Dendritic cell treated with granulocyte-macrophage colony-stimulating factor and Interleukin-4, amounts not matched to agents 40 ng/mL and 50 ng/mL, for 4 days (primary cell): Measurements from ENCODE around the gene GPR153.

ENCODE experiments used
- H3K27ac Mint-ChIP-seq: one replicate; pipeline ENCODE4 v1.8.0; 2022; ENCODE audit warnings: mild to moderate bottlenecking, mixed read lengths
- H3K27me3 Mint-ChIP-seq: one replicate; pipeline ENCODE4 v1.8.0; 2022; ENCODE audit warnings: mild to moderate bottlenecking, mixed read lengths
- H3K36me3 Mint-ChIP-seq: one replicate; pipeline ENCODE4 v1.8.0; 2022; ENCODE audit warnings: low read depth, mixed read lengths
- H3K4me1 Mint-ChIP-seq: one replicate; pipeline ENCODE4 v1.8.0; 2022; ENCODE audit warnings: low read depth, mixed read lengths
- H3K4me3 Mint-ChIP-seq: one replicate; pipeline ENCODE4 v1.8.0; 2022; ENCODE audit warnings: mild to moderate bottlenecking, moderate library complexity, mixed read lengths
- H3K9me3 Mint-ChIP-seq: one replicate; pipeline ENCODE4 v1.8.0; 2022; ENCODE audit warnings: mixed read lengths
- intact Hi-C: fragments of 100-400 bp; cut with micrococcal nuclease; formaldehyde crosslinking; loops from one replicate; pipeline ENCODE4 v1.15.0; 2022

Gene GPR153

GRCh38 chr1:6269720-6270400, 9.0 kb upstream of the GPR153 start:
- H3K27me3 Mint-ChIP-seq, result no peaks in the 10 kb centered on the region
- H3K4me1 Mint-ChIP-seq, result no peaks in the 10 kb centered on the region
- no peak overlapping the region for H3K4me3 Mint-ChIP-seq
- H3K27ac Mint-ChIP-seq, result no peak overlapping the region
- no peaks in the 10 kb centered on the region for H3K9me3 Mint-ChIP-seq
- H3K36me3 Mint-ChIP-seq, result no peaks in the 10 kb centered on the region
- intact Hi-C loops, result no loop called here

GRCh38 chr1:6269296-6269695, 8.4 kb upstream of the GPR153 start:
- Mint-ChIP-seq H3K36me3 (no peaks in the 10 kb centered on the region), H3K27me3 (no peaks in the 10 kb centered on the region), H3K27ac (no peak overlapping the region), H3K4me1 (no peaks in the 10 kb centered on the region), H3K9me3 (no peaks in the 10 kb centered on the region), H3K4me3 (no peak overlapping the region)
- intact Hi-C loops, result no loop called here

GRCh38 chr1:6268415-6268814, 7.5 kb upstream of the GPR153 start:
- H3K27me3 Mint-ChIP-seq, result peaks cover 5% of the 10 kb centered on the region
- intact Hi-C loops, result no loop called here
- H3K4me3 Mint-ChIP-seq, result no peak overlapping the region
- H3K36me3 Mint-ChIP-seq, result no peaks in the 10 kb centered on the region
- H3K4me1 Mint-ChIP-seq, result peaks cover 4% of the 10 kb centered on the region
- no peak overlapping the region for H3K27ac Mint-ChIP-seq
- no peaks in the 10 kb centered on the region for H3K9me3 Mint-ChIP-seq

- Mint-ChIP-seq H3K27me3 (peaks cover 10% of the 10 kb centered on the region), H3K4me1 (peaks cover 4% of the 10 kb centered on the region), H3K4me3 (no peak overlapping the region), H3K27ac (no peak overlapping the region), H3K36me3 (no peaks in the 10 kb centered on the region), H3K9me3 (no peaks in the 10 kb centered on the region)
- intact Hi-C loops, result no loop called here
Observed at GRCh38 chr1:6267686-6268322, 6.9 kb upstream of the GPR153 start.

- H3K4me3 Mint-ChIP-seq, result no peak overlapping the region
- H3K27me3 Mint-ChIP-seq, result peaks cover 22% of the 10 kb centered on the region
- H3K4me1 Mint-ChIP-seq, result peaks cover 5% of the 10 kb centered on the region
- intact Hi-C loops, result no loop called here
- H3K9me3 Mint-ChIP-seq, result no peaks in the 10 kb centered on the region
- no peak overlapping the region for H3K27ac Mint-ChIP-seq
- no peaks in the 10 kb centered on the region for H3K36me3 Mint-ChIP-seq
Observed at GRCh38 chr1:6266641-6267040, 5.7 kb upstream of the GPR153 start.

- Mint-ChIP-seq H3K27ac (no peak overlapping the region), H3K9me3 (no peaks in the 10 kb centered on the region), H3K4me1 (peaks cover 10% of the 10 kb centered on the region), H3K4me3 (no peak overlapping the region), H3K36me3 (no peaks in the 10 kb centered on the region), H3K27me3 (peaks cover 26% of the 10 kb centered on the region)
- intact Hi-C loops, result no loop called here
Observed at GRCh38 chr1:6265151-6265550, 4.3 kb upstream of the GPR153 start.

GRCh38 chr1:6263716-6264115, 2.8 kb upstream of the GPR153 start:
- Mint-ChIP-seq H3K27me3 (peaks cover 38% of the 10 kb centered on the region), H3K27ac (no peak overlapping the region), H3K4me1 (peaks cover 24% of the 10 kb centered on the region), H3K36me3 (no peaks in the 10 kb centered on the region), H3K4me3 (no peak overlapping the region), H3K9me3 (no peaks in the 10 kb centered on the region)
- intact Hi-C loops, result no loop called here

GRCh38 chr1:6262555-6263420, 1.9 kb upstream of the GPR153 start:
- intact Hi-C loops, result no loop called here
- no peak overlapping the region for H3K27ac Mint-ChIP-seq
- H3K27me3 Mint-ChIP-seq, result peaks cover 48% of the 10 kb centered on the region
- H3K36me3 Mint-ChIP-seq, result no peaks in the 10 kb centered on the region
- H3K4me1 Mint-ChIP-seq, result peaks cover 29% of the 10 kb centered on the region
- no peak overlapping the region for H3K4me3 Mint-ChIP-seq
- no peaks in the 10 kb centered on the region for H3K9me3 Mint-ChIP-seq

GRCh38 chr1:6261615-6261995, 707 bp upstream of the GPR153 start:
- Mint-ChIP-seq H3K36me3 (no peaks in the 10 kb centered on the region), H3K27ac (no peak overlapping the region), H3K9me3 (no peaks in the 10 kb centered on the region), H3K4me3 (peak overlapping the region; percentile 59), H3K27me3 (peaks cover 57% of the 10 kb centered on the region), H3K4me1 (peaks cover 32% of the 10 kb centered on the region)
- intact Hi-C loops, result no loop called here

GRCh38 chr1:6260433-6260934, 414 bp downstream of the GPR153 start:
- H3K36me3 Mint-ChIP-seq, result no peaks in the 10 kb centered on the region
- peaks cover 57% of the 10 kb centered on the region for H3K27me3 Mint-ChIP-seq
- peaks cover 32% of the 10 kb centered on the region for H3K4me1 Mint-ChIP-seq
- H3K27ac Mint-ChIP-seq, result no peak overlapping the region
- no peaks in the 10 kb centered on the region for H3K9me3 Mint-ChIP-seq
- peak overlapping the region; percentile 63 for H3K4me3 Mint-ChIP-seq
- intact Hi-C loops, result no loop called here

GRCh38 chr1:6259491-6260362, 1.2 kb downstream of the GPR153 start:
- Mint-ChIP-seq H3K9me3 (no peaks in the 10 kb centered on the region), H3K27me3 (peaks cover 57% of the 10 kb centered on the region), H3K4me1 (peaks cover 32% of the 10 kb centered on the region), H3K27ac (no peak overlapping the region), H3K4me3 (peak overlapping the region; percentile 63), H3K36me3 (no peaks in the 10 kb centered on the region)
- intact Hi-C loops, result no loop called here

- no peaks in the 10 kb centered on the region for H3K36me3 Mint-ChIP-seq
- H3K27ac Mint-ChIP-seq, result no peak overlapping the region
- H3K4me3 Mint-ChIP-seq, result no peak overlapping the region
- H3K27me3 Mint-ChIP-seq, result peaks cover 56% of the 10 kb centered on the region
- intact Hi-C loops, result no loop called here
- peaks cover 29% of the 10 kb centered on the region for H3K4me1 Mint-ChIP-seq
- H3K9me3 Mint-ChIP-seq, result no peaks in the 10 kb centered on the region
Observed at GRCh38 chr1:6258675-6259074, 2.2 kb downstream of the GPR153 start.

GRCh38 chr1:6257541-6258069, 3.3 kb downstream of the GPR153 start:
- intact Hi-C loops, result no loop called here
- peaks cover 52% of the 10 kb centered on the region for H3K27me3 Mint-ChIP-seq
- no peaks in the 10 kb centered on the region for H3K36me3 Mint-ChIP-seq
- peaks cover 28% of the 10 kb centered on the region for H3K4me1 Mint-ChIP-seq
- no peaks in the 10 kb centered on the region for H3K9me3 Mint-ChIP-seq
- H3K27ac Mint-ChIP-seq, result no peak overlapping the region
- H3K4me3 Mint-ChIP-seq, result no peak overlapping the region
